Measurements from ENCODE around the gene MMP14. TPM values are rescaled to one million over a fixed set of nuclear protein-coding genes. Genes with fewer than 3 reads are reported as not detected.
A peak's percentile ranks its signal among the peaks of the same experiment; 100 is the strongest.
"Not testable (repeated sequence)": the region's sequence is repeated elsewhere in the genome, so short reads cannot be mapped to it uniquely, and the experiment has no call there.

Gene MMP14
- total RNA-seq, 1 experiment from 2014 or later = 143 TPM

DNA sequence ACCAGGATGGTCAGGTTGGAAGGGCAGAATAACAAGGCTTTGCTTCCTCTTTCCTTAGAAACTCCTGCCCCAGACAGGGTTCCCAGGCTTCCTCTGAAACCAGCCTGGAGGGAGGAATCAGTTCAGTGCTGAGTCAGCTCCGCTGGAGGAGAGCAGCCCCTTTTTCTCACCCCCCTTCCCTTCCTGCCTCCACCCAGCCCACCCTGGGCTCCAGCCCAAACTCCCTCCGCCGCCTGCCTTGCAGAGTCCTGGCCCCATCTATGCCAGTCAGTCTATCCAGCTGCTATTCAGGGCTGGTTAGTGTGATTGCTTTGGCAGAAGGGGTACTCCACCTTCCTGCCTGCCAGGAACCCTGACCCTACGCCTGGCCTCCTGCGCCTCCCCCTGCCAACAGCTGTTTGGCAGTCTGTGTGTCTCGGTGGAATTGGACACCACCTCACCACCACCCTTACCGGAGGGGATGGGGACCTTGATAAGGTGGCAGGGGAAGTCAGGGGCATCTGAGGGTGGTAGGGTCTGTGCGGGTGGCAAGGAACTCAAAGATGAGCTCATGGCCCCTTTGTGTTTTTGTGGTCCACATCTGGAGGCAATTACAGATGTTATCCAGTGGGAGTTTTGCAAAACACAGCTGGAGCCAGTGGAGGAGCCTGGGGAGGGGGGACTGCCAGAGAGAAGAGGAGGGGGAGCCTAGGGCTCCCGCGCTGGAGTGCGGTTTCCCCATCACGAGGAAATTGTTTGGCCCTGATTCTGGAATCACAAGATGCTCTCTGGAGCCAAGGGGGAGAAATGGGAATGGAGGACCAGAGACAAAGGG is 12.2 kb downstream of the MMP14 start:
- in situ Hi-C loops (cut with HindIII; ENCODE audit: low pct_unique_long_range_greater_than_20kb, low sequenced_read_pairs) = no loop called here
- DNase-seq (ENCODE audit: low read depth, low spot score) = peak; percentile 81

- in situ Hi-C loops (cut with HindIII; ENCODE audit: low pct_unique_long_range_greater_than_20kb, low sequenced_read_pairs) = no loop called here
- DNase-seq (ENCODE audit: low read depth, low spot score) = peak; percentile 60
Measured at GRCh38 chr14:22849212-22849819, 12.9 kb downstream of the MMP14 start.

DNA sequence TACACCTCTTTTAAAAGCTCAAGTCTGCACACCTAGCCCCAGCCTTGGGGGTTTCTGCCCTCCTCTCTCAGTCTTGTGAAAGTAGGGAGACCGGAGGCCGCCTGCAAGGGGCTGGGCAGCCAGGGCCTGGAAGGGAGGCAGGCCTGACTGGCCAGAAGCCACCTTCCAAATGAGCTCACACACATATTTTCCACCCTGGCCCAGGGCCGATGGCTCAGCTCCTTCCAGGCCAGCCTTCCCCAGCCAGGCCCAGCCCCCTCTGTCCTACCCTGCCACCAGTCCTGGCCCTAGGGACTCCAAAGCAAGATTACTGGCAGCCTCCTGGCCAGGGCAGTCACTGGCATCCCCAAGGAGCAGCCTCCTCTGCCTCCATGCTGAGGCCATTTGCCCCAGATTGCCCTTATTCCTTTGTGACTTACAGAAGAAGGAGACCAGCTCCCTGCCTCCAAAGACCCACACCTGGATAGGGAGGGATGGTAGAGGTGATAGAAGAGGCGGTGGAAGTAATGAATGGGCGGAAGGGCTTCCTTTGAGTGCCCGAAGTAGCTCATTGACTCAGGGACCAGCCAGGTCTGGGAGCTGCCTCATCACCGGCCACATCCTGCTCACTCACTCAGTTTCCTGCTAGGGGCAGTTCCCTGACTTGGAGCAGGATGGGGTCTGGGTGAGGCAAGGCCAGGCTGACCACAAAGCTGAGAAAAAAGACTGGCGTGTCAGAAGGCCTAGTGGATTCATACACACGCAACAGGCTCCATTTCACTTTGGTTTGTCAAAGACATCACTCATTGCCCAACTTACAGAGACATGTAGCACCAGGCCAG is 14.8 kb downstream of the MMP14 start:
- DNase-seq (ENCODE audit: low read depth, low spot score) = no peak
- in situ Hi-C loops (cut with HindIII; ENCODE audit: low pct_unique_long_range_greater_than_20kb, low sequenced_read_pairs) = no loop called here

DNA sequence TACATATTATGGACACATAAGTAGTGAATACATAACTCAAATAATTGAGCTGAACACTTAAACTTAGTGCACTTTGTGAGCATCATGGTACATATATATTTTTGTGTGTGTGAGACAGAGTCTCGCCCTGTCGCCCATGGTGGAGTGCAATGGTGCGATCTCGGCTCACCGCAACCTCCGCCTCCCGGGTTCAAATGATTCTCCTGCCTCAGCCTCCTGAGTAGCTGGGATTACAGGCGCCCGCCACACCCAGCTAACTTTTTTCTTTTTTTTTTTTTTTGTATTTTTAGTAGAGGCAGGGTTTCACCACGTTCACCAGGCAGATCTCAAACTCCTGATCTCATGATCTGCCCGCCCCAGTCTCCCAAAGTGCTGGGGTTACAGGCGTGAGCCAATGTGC is 15.8 kb downstream of the MMP14 start:
- in situ Hi-C loops (cut with HindIII; ENCODE audit: low pct_unique_long_range_greater_than_20kb, low sequenced_read_pairs); DNase-seq (ENCODE audit: low read depth, low spot score): not testable (repeated sequence)

GRCh38 chr14:22852599-22852939 is 16.2 kb downstream of the MMP14 start:
- DNase-seq (ENCODE audit: low read depth, low spot score) = no peak
- in situ Hi-C loops (cut with HindIII; ENCODE audit: low pct_unique_long_range_greater_than_20kb, low sequenced_read_pairs) = no loop called here

- in situ Hi-C loops (cut with HindIII; ENCODE audit: low pct_unique_long_range_greater_than_20kb, low sequenced_read_pairs) = no loop called here
- peak; percentile 83 for DNase-seq (ENCODE audit: low read depth, low spot score)
Measured at GRCh38 chr14:22852940-22853767, 16.8 kb downstream of the MMP14 start.

DNA sequence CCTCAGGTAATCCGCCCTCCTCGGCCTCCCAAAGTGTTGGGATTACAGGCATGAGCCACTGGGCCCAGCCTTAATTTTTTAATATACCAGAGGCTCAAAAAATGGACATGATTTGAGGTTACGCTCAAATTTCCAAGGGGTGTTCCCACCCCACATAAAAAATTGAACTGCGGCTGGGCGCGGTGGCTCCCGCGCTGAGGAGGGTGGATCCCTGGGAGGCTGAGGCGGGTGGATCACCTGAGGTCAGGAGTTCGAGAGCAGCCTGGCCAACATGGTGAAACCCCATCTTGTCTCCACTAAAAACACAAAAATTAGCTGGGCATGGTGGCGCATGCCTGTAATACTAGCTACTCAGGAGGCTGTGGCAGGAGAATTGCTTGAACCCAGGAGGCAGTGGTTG is 17.9 kb downstream of the MMP14 start:
- in situ Hi-C loops (cut with HindIII; ENCODE audit: low pct_unique_long_range_greater_than_20kb, low sequenced_read_pairs); DNase-seq (ENCODE audit: low read depth, low spot score): not testable (repeated sequence)

- no peak for DNase-seq (ENCODE audit: low read depth, low spot score)
- in situ Hi-C loops (cut with HindIII; ENCODE audit: low pct_unique_long_range_greater_than_20kb, low sequenced_read_pairs) = no loop called here
Measured at GRCh38 chr14:22854963-22855724, 18.8 kb downstream of the MMP14 start.

GRCh38 chr14:22856428-22856827 is 20.0 kb downstream of the MMP14 start:
- in situ Hi-C loops (cut with HindIII; ENCODE audit: low pct_unique_long_range_greater_than_20kb, low sequenced_read_pairs) = no loop called here
- no peak for DNase-seq (ENCODE audit: low read depth, low spot score)

GRCh38 chr14:22860377-22860776 is 24.0 kb downstream of the MMP14 start:
- in situ Hi-C loops (cut with HindIII; ENCODE audit: low pct_unique_long_range_greater_than_20kb, low sequenced_read_pairs); DNase-seq (ENCODE audit: low read depth, low spot score): not testable (repeated sequence)

DNA sequence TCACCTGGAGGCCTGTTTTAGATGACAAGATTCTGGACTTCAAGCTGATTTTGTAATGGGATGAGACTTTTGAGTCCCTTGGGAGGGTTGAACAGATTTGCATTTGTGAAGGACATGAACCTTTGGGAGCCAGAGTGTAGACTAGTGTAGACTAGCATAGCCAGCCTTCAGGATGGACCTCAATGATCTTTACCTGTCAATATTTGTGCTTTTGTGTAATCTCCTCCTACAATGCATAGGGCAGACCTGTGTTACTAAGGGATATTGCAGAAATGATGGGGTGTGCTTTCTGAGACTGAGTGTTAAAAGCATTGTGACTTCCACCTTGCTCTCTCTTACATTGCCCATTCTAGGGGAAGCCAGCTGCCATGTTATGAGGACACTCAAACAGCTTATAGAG is 25.3 kb downstream of the MMP14 start:
- in situ Hi-C loops (cut with HindIII; ENCODE audit: low pct_unique_long_range_greater_than_20kb, low sequenced_read_pairs) = no loop called here
- no peak for DNase-seq (ENCODE audit: low read depth, low spot score)

DNA sequence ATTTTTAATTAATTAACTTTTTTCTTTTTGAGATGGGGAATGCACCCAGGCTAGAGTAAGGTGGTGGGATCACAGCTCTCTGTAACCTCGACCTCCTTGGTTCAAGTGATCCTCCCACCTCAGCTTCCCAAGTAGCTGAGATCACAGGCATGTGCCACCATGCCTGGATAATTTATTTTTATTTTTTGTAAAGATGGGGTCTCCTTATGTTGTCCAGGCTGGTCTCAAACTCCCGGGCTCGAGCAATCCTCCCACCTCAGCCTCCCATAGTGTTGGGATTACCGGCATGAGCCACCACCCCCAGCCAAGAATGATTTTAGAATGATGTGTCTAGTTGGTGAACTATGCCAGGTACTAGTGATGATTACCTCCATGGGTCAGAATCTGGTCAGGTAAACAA is 28.6 kb downstream of the MMP14 start:
- in situ Hi-C loops (cut with HindIII; ENCODE audit: low pct_unique_long_range_greater_than_20kb, low sequenced_read_pairs) = no loop called here
- DNase-seq (ENCODE audit: low read depth, low spot score) = no peak

DNA sequence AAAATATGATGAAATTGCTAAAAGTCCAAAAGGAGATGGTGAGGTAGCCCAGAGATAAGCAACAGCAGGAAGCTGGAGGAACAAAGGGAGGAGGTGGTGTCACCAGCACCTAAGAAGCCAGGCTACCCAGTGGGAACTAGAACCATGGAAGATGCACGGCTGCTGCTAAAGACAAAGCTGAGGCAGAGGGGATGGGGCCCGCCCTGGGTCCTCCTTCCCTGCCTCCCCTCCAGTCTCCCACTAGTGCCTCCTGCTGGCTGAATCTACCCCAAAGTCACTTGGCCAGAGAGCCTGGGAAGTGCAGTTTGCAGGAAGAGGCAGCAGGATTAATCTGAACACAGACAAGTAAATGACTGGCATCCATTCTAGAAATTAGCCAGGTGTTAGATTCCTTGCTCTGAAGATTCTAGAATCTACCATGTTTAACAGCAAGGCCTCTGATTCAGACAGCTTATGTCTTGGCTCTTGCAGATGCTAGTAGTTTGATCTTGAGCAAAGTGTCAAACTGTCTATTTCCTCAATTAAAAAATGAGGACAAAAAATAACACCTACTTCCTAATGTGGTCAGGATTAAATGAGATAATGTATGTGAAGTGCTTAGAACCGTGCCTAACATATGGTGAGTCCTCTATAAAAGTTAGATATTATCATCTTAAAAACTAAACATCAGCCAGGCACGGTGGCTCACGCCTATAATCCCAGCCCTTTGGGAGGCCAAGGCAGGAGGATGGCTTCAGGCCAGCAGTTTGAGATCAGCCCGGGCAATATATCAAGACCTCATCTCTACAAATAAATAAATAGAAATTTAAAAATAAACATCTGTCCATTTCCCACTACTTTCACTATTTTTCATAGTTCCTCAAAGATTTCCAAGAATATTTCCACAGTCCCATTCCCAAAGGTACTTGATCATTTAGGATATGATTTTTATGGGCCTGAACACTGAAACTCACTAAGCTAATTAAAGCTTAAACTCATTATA is 29.3 kb downstream of the MMP14 start:
- in situ Hi-C loops (cut with HindIII; ENCODE audit: low pct_unique_long_range_greater_than_20kb, low sequenced_read_pairs) = no loop called here
- peak; percentile 67 for DNase-seq (ENCODE audit: low read depth, low spot score)

GRCh38 chr14:22866874-22867273 is 30.5 kb downstream of the MMP14 start:
- DNase-seq (ENCODE audit: low read depth, low spot score) = no peak
- in situ Hi-C loops (cut with HindIII; ENCODE audit: low pct_unique_long_range_greater_than_20kb, low sequenced_read_pairs) = no loop called here

- DNase-seq (ENCODE audit: low read depth, low spot score) = no peak
- in situ Hi-C loops (cut with HindIII; ENCODE audit: low pct_unique_long_range_greater_than_20kb, low sequenced_read_pairs) = no loop called here
Measured at GRCh38 chr14:22870811-22871223, 34.4 kb downstream of the MMP14 start.

All from SK-MEL-5 (cell line).